Left lobe of liver (tissue), 2 donors: Measurements from ENCODE around the gene FUT7. TPM values are rescaled to one million over a fixed set of nuclear protein-coding genes. Genes with fewer than 3 reads are reported as not detected.
A peak's percentile ranks its signal among the peaks of the same experiment; 100 is the strongest.

Experiments
- ATAC-seq: fragments of 200-7000 bp; cut with Tn5 transposase; one replicate; pipeline ENCODE4 v1.9.1; 2020; ENCODE audit warnings: mild to moderate bottlenecking, moderate library complexity
- DNase-seq: peaks from one replicate; pipeline ENCODE4 v3.0.0-alpha.2; 2020; ENCODE audit warnings: low spot score
- total RNA-seq: library from RNA; stranded (reverse); gene quantifications from one replicate; pipeline ENCODE4 v1.2.1, GENCODE V29; 2021
- donor health status: DM: no; HTN: no; CAD: no; lungs with moderate emphysema.
- donor health status: DM: no; HTN: yes; CAD: no.

Gene FUT7
- total RNA-seq, 1 donor from 2014 or later, result 0.08 TPM

DNA sequence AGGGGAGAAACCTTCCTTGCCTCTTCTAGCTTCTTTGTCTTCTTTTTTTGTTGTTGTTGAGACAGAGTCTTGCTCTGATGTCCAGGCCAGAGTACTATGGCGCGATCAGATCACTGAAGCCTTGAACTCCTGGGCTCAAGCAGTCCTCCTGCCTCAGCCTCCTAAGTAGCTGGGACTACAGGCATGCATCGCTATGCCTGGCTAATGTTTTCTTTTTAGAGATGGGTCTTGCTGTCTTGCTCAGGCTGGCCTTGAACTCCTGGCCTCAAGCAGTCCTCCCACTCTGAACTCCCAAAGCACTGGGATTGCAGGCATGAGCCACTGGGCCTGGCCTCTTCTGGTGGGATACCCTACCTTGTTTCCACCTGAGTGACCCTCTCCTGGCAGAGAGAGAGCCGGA is 43.0 kb downstream of the FUT7 start:
- no peak for ATAC-seq
- DNase-seq, result no peak

GRCh38 chr9:136985853-136986252 is 46.0 kb downstream of the FUT7 start:
- no peak for ATAC-seq
- no peak for DNase-seq

DNA sequence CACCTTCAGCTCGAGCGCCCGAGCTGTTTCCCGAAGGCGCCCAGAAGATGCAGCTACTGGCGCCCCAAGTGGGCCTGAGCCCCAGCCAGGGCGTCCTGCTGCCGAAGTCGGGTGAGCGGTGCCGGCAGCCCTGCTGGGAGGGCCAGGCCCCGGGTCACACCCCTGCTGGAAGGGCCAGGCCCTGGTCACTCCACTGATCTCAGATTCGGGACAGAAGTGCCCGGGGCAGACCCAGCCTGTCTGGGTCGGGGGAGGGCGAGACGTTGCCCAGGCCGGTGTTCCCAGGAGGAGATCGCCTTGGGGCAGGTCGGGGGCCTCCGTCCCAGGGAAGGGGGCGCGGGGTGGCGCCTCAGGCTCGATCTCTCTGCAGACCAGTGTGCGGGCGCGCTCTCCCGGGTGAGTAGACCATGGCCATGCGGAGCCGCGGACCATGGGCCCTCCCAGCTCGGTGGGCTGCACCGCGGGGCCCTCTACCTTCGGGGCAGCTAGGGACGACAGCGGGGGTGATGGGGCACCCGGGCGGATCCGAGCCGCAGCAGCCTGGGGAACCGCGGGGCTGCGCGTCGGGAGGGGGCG is 46.8 kb downstream of the FUT7 start:
- ATAC-seq (peak; percentile 18), DNase-seq (no peak)

GRCh38 chr9:136984464-136985026 is 47.3 kb downstream of the FUT7 start:
- no peak for DNase-seq
- no peak for ATAC-seq

DNA sequence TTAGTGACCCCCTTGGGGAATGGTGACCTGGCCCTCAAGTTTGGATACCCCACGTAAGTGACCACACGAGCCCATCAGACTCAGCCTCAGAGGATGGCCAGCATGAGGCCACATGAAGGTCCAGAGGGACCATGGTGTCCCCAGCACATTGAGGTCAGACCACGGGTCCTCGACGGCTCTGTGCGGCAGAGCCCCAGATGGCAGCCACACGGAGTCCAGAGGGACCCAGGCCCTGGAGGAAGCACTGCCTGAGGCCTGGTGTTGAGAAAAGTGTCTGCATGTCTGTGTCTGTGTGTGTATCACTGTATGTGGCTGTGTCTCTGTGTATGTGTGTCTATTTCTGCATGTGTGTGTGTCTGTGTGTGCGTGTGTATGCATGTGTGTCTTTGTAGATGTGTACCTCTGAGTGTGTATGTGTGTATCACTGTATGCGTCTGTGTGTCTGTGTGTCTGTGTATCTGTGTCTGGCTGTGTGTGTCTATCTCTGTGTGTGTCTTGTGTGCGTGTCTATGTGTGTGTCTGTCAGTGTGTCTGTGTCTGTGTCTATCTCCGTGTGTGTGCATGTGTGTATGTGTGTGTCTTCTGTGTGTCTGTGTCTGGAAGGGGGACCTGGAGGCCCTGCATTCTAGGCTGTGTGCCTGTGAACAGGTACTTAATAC is 48.1 kb downstream of the FUT7 start:
- no peak for ATAC-seq
- no peak for DNase-seq

DNA sequence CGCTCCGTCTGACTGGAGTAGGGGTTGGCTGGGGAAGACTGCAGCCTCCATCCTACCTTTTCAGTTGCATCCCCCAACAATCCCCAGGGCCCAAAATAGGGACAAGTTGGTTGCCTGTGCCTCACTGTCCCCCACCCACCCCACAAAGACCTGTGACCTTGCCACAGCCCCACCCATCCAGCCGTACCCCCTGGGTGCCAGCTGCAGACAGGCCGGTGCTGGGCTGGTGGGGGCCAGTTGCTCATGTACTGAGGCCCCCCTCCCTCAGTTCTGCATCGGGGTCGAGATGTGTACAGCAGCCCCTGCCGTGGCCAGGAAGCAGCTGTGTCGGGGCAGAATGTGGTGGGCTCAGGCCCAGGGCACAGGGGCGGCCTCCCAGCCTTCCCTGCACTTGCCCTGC is 48.7 kb downstream of the FUT7 start:
- DNase-seq (no peak), ATAC-seq (no peak)

GRCh38 chr9:136982232-136983051 is 49.4 kb downstream of the FUT7 start, which contains the start of gene LCNL1:
LCNL1 (plus strand) TSS chr9:136982993; CDS start chr9:136983587, 594 bp downstream.
- no peak for ATAC-seq
- DNase-seq, result no peak

- no peak for DNase-seq
- ATAC-seq, result peak; percentile 21
Measured at GRCh38 chr9:136981588-136982231, 50.2 kb downstream of the FUT7 start.

GRCh38 chr9:136980669-136981478 is 51.0 kb downstream of the FUT7 start:
- ATAC-seq (no peak), DNase-seq (no peak)

Other genes starting within 250 kb of the FUT7 start
- 55.1 TPM for gene TMEM141, start 240.7 kb downstream of the FUT7 start, total RNA-seq
- 0.75 TPM for gene CCDC183, start 235.8 kb downstream of the FUT7 start, total RNA-seq
- gene RABL6, start 224.1 kb downstream of the FUT7 start, total RNA-seq, result 18.4 TPM
- 4.1 TPM for gene AJM1, start 189.6 kb downstream of the FUT7 start, total RNA-seq
- 58.2 TPM for gene PHPT1, start 182.7 kb downstream of the FUT7 start, total RNA-seq
- gene MAMDC4, start 179.7 kb downstream of the FUT7 start, total RNA-seq, result 28.6 TPM
- 232 TPM for gene EDF1, start 165.8 kb downstream of the FUT7 start, total RNA-seq
- gene TRAF2, start 145.6 kb downstream of the FUT7 start, total RNA-seq, result 7.4 TPM
- 112 TPM for gene FBXW5, start 87.3 kb downstream of the FUT7 start, total RNA-seq
- gene C8G, start 86.8 kb downstream of the FUT7 start, total RNA-seq, result 411 TPM
- gene LCN12, start 79.8 kb downstream of the FUT7 start, total RNA-seq, result 30.3 TPM
- 5.2 TPM for gene PTGDS, start 54.6 kb downstream of the FUT7 start, total RNA-seq
- not detected for gene LCNL1, start 49.1 kb downstream of the FUT7 start, total RNA-seq
- 27.3 TPM for gene PAXX, start 39.7 kb downstream of the FUT7 start, total RNA-seq
- not detected for gene CLIC3, start 35.5 kb downstream of the FUT7 start, total RNA-seq
- gene ABCA2, start 3.9 kb downstream of the FUT7 start, total RNA-seq, result 61.2 TPM
- gene NPDC1, start 14.1 kb upstream of the FUT7 start, total RNA-seq, result 16.6 TPM
- gene ENTPD2, start 22.0 kb upstream of the FUT7 start, total RNA-seq, result 1.7 TPM
- gene SAPCD2, start 38.5 kb upstream of the FUT7 start, total RNA-seq, result 0.15 TPM
- 1.8 TPM for gene UAP1L1, start 45.4 kb upstream of the FUT7 start, total RNA-seq
- 27.4 TPM for gene MAN1B1, start 54.9 kb upstream of the FUT7 start, total RNA-seq
- 87.0 TPM for gene DPP7, start 82.6 kb upstream of the FUT7 start, total RNA-seq
- gene GRIN1, start 107.1 kb upstream of the FUT7 start, total RNA-seq, result not detected
- not detected for gene LRRC26, start 138.0 kb upstream of the FUT7 start, total RNA-seq
- not detected for gene TMEM210, start 140.0 kb upstream of the FUT7 start, total RNA-seq
- 35.5 TPM for gene ANAPC2, start 156.5 kb upstream of the FUT7 start, total RNA-seq
- 29.4 TPM for gene SSNA1, start 156.6 kb upstream of the FUT7 start, total RNA-seq
- 13.7 TPM for gene TPRN, start 168.7 kb upstream of the FUT7 start, total RNA-seq
- 24.5 TPM for gene TMEM203, start 173.6 kb upstream of the FUT7 start, total RNA-seq
- 10.1 TPM for gene NDOR1, start 173.6 kb upstream of the FUT7 start, total RNA-seq
- 7.3 TPM for gene RNF208, start 190.2 kb upstream of the FUT7 start, total RNA-seq
- 0.81 TPM for gene CYSRT1, start 193.1 kb upstream of the FUT7 start, total RNA-seq
- gene RNF224, start 195.4 kb upstream of the FUT7 start, total RNA-seq, result not detected
- not detected for gene SLC34A3, start 198.8 kb upstream of the FUT7 start, total RNA-seq
- 123 TPM for gene TUBB4B, start 209.2 kb upstream of the FUT7 start, total RNA-seq
- gene STPG3, start 219.2 kb upstream of the FUT7 start, total RNA-seq, result not detected
- 22.2 TPM for gene NELFB, start 223.2 kb upstream of the FUT7 start, total RNA-seq
- 3.6 TPM for gene TOR4A, start 245.6 kb upstream of the FUT7 start, total RNA-seq